Measurements from ENCODE around the gene BLACAT1. TPM values are rescaled to one million over a fixed set of nuclear protein-coding genes. Genes with fewer than 3 reads are reported as not detected.

Gene BLACAT1
- total RNA-seq, 1 experiment from 2014 or later: 0.34 TPM

- ChIA-PET POLR2A (no interaction called here), CTCF (interaction anchor here (0.9 to 1.3 kb wide), 2 partner anchors 12 to 200 kb away, joined by 3 to 6 read pairs; no protein-coding TSS in a partner anchor)
- no TSS peak for BruUV-seq (replicated peaks)
- Mint-ChIP-seq H3K4me3 (ENCODE audit: unreplicated experiment) (no peak overlapping the region), H3K27me3 (ENCODE audit: insufficient read depth, unreplicated experiment) (peaks cover 20% of the 10 kb centered on the region), H3K27ac (ENCODE audit: unreplicated experiment) (no peak overlapping the region), H3K36me3 (ENCODE audit: insufficient read depth, unreplicated experiment) (no peaks in the 10 kb centered on the region), H3K9me3 (ENCODE audit: unreplicated experiment) (peaks cover 9% of the 10 kb centered on the region), H3K4me1 (ENCODE audit: low read depth, unreplicated experiment) (no peaks in the 10 kb centered on the region)
- DNase-seq: no peak
- no peak for TF ChIP-seq CTCF (IDR thresholded peaks at IDR 0.05; ENCODE audit: insufficient read depth in 1 of 2, low read depth in 1 of 2, low read length in 1 of 2, severe bottlenecking in 1 of 2, unreplicated experiment in 1 of 2)
- Histone ChIP-seq H3K4me1 (no peaks in the 10 kb centered on the region), H3K36me3 (ENCODE audit: control insufficient read depth, insufficient read depth, low read length) (no peaks in the 10 kb centered on the region), H3K9me3 (peaks cover 17% of the 10 kb centered on the region), H3K27me3 (replicated peaks; ENCODE audit: control insufficient read depth, insufficient read depth, low read length) (no peaks in the 10 kb centered on the region), H3K4me3 (ENCODE audit: low read depth, low read length) (no peak overlapping the region)
- intact Hi-C loops (cut with micrococcal nuclease; ENCODE audit: unreplicated experiment): no loop called here
Observed at GRCh38 chr1:205473475-205473874, 17.6 kb upstream of the BLACAT1 start.

- H3K4me3 ChIP-seq (ENCODE audit: low read depth, low read length): no peak overlapping the region
- H3K36me3 ChIP-seq (ENCODE audit: control insufficient read depth, insufficient read depth, low read length): no peaks in the 10 kb centered on the region
- no peaks in the 10 kb centered on the region for H3K36me3 Mint-ChIP-seq (ENCODE audit: insufficient read depth, unreplicated experiment)
- H3K27me3 Mint-ChIP-seq (ENCODE audit: insufficient read depth, unreplicated experiment): peaks cover 25% of the 10 kb centered on the region
- H3K4me1 Mint-ChIP-seq (ENCODE audit: low read depth, unreplicated experiment): no peaks in the 10 kb centered on the region
- peaks cover 9% of the 10 kb centered on the region for H3K9me3 Mint-ChIP-seq (ENCODE audit: unreplicated experiment)
- H3K9me3 ChIP-seq: peaks cover 17% of the 10 kb centered on the region
- BruUV-seq (replicated peaks): no TSS peak
- ChIA-PET POLR2A (no interaction called here), CTCF (interaction anchor here (0.9 to 1.3 kb wide), 2 partner anchors 13 to 200 kb away, joined by 3 to 6 read pairs; no protein-coding TSS in a partner anchor)
- no peak for DNase-seq
- H3K27me3 ChIP-seq (replicated peaks; ENCODE audit: control insufficient read depth, insufficient read depth, low read length): no peaks in the 10 kb centered on the region
- H3K4me1 ChIP-seq: no peaks in the 10 kb centered on the region
- intact Hi-C loops (cut with micrococcal nuclease; ENCODE audit: unreplicated experiment): no loop called here
- no peak overlapping the region for H3K27ac Mint-ChIP-seq (ENCODE audit: unreplicated experiment)
- TF ChIP-seq CTCF (IDR thresholded peaks at IDR 0.05; ENCODE audit: insufficient read depth in 1 of 2, low read depth in 1 of 2, low read length in 1 of 2, severe bottlenecking in 1 of 2, unreplicated experiment in 1 of 2): no peak
- no peak overlapping the region for H3K4me3 Mint-ChIP-seq (ENCODE audit: unreplicated experiment)
Observed at GRCh38 chr1:205472737-205473441, 17.0 kb upstream of the BLACAT1 start.

- CTCF ChIA-PET: interaction anchor here (0.7 kb wide), 1 partner anchor 15 kb away, joined by 4 read pairs; no protein-coding TSS in a partner anchor
- H3K9me3 ChIP-seq: peaks cover 8% of the 10 kb centered on the region
- H3K4me3 Mint-ChIP-seq (ENCODE audit: unreplicated experiment): no peak overlapping the region
- no peak overlapping the region for H3K27ac Mint-ChIP-seq (ENCODE audit: unreplicated experiment)
- no peaks in the 10 kb centered on the region for H3K4me1 ChIP-seq
- H3K27me3 ChIP-seq (replicated peaks; ENCODE audit: control insufficient read depth, insufficient read depth, low read length): 0 out of 2 replicates have a peak, but pooled peaks cover 1% of the 10 kb centered on the region
- no peak overlapping the region for H3K4me3 ChIP-seq (ENCODE audit: low read depth, low read length)
- POLR2A ChIA-PET: no interaction called here
- TF ChIP-seq CTCF (IDR thresholded peaks at IDR 0.05; ENCODE audit: insufficient read depth in 1 of 2, low read depth in 1 of 2, low read length in 1 of 2, severe bottlenecking in 1 of 2, unreplicated experiment in 1 of 2): no peak
- H3K36me3 ChIP-seq (ENCODE audit: control insufficient read depth, insufficient read depth, low read length): no peaks in the 10 kb centered on the region
- no peaks in the 10 kb centered on the region for H3K36me3 Mint-ChIP-seq (ENCODE audit: insufficient read depth, unreplicated experiment)
- no peak for DNase-seq
- intact Hi-C loops (cut with micrococcal nuclease; ENCODE audit: unreplicated experiment): no loop called here
- H3K27me3 Mint-ChIP-seq (ENCODE audit: insufficient read depth, unreplicated experiment): peaks cover 37% of the 10 kb centered on the region
- H3K9me3 Mint-ChIP-seq (ENCODE audit: unreplicated experiment): no peaks in the 10 kb centered on the region
- no TSS peak for BruUV-seq (replicated peaks)
- no peaks in the 10 kb centered on the region for H3K4me1 Mint-ChIP-seq (ENCODE audit: low read depth, unreplicated experiment)
Observed at GRCh38 chr1:205470131-205470530, 14.3 kb upstream of the BLACAT1 start.

All from Caco-2 (cell line).